Measurements from ENCODE around the gene GSE1. TPM values are rescaled to one million over a fixed set of nuclear protein-coding genes. Genes with fewer than 3 reads are reported as not detected.

GSE1 gene
- total RNA-seq, 1 experiment from 2014 or later: 90.2 TPM

- no peak overlapping the region for H2AFZ ChIP-seq (ENCODE audit: low read depth, low read length, poor library complexity, severe bottlenecking)
- H3K4me2 ChIP-seq (ENCODE audit: low read length): no peak overlapping the region
- H3K9me3 ChIP-seq (ENCODE audit: control insufficient read depth in 1 of 2, insufficient read depth in 1 of 2, low read depth in 1 of 2, low read length in 2 of 2): no peaks in the 10 kb centered on the region
- H3K79me2 ChIP-seq (ENCODE audit: insufficient read depth, low read length): no peaks in the 10 kb centered on the region; the same call in 1 of the 2 replicates
- no peak for DNase-seq (ENCODE audit: low read depth, low spot score)
- ChIA-PET CTCF (interaction anchor here (0.6 to 4.9 kb wide), 9 partner anchors 95 to 494 kb away, joined by 3 to 30 read pairs (median 6); no protein-coding TSS in a partner anchor), RAD21 (ENCODE audit: low non-redundant PET in 1 of 2, low total read pairs in 2 of 2, uncharacterized antibody in 2 of 2, unreplicated experiment in 2 of 2) (interaction anchor here in 1 of 2 experiments (2.1 kb wide), 1 partner anchor 117 kb away, joined by 11 read pairs; no protein-coding TSS in a partner anchor), POLR2A (no interaction called here)
- no peaks in the 10 kb centered on the region for H3K36me3 ChIP-seq (ENCODE audit: control insufficient read depth in 1 of 2, insufficient read depth in 2 of 2, low read length in 2 of 2)
- TF ChIP-seq SRF (IDR thresholded peaks at IDR 0.05; ENCODE audit: low read depth) (no peak), RAD21 (IDR thresholded peaks at IDR 0.05; ENCODE audit: low read depth) (no peak), YY1 (IDR thresholded peaks at IDR 0.05; ENCODE audit: extremely low read depth, insufficient replicate concordance, low read depth, low read length) (no peak), ZBTB33 (IDR thresholded peaks at IDR 0.05; ENCODE audit: extremely low read depth, insufficient replicate concordance, low read length) (no peak), SP1 (IDR thresholded peaks at IDR 0.05; ENCODE audit: low read depth) (no peak), CBX3 (IDR thresholded peaks at IDR 0.05; ENCODE audit: low read depth) (no peak), CEBPB (IDR thresholded peaks at IDR 0.05; ENCODE audit: low read depth) (no peak), ZFX (IDR thresholded peaks at IDR 0.05) (no peak), EGR1 (IDR thresholded peaks at IDR 0.05; ENCODE audit: low read depth) (no peak), POLR2AphosphoS5 (IDR thresholded peaks at IDR 0.05; ENCODE audit: low read depth, low read length) (no peak), EZH2phosphoT487 (IDR thresholded peaks at IDR 0.05; ENCODE audit: borderline replicate concordance) (no peak)
- TF ChIP-seq, protein P1, sequence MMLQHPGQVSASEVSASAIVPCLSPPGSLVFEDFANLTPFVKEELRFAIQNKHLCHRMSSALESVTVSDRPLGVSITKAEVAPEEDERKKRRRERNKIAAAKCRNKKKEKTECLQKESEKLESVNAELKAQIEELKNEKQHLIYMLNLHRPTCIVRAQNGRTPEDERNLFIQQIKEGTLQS (IDR thresholded peaks at IDR 0.05): no peak
- TF ChIP-seq, protein P2, sequence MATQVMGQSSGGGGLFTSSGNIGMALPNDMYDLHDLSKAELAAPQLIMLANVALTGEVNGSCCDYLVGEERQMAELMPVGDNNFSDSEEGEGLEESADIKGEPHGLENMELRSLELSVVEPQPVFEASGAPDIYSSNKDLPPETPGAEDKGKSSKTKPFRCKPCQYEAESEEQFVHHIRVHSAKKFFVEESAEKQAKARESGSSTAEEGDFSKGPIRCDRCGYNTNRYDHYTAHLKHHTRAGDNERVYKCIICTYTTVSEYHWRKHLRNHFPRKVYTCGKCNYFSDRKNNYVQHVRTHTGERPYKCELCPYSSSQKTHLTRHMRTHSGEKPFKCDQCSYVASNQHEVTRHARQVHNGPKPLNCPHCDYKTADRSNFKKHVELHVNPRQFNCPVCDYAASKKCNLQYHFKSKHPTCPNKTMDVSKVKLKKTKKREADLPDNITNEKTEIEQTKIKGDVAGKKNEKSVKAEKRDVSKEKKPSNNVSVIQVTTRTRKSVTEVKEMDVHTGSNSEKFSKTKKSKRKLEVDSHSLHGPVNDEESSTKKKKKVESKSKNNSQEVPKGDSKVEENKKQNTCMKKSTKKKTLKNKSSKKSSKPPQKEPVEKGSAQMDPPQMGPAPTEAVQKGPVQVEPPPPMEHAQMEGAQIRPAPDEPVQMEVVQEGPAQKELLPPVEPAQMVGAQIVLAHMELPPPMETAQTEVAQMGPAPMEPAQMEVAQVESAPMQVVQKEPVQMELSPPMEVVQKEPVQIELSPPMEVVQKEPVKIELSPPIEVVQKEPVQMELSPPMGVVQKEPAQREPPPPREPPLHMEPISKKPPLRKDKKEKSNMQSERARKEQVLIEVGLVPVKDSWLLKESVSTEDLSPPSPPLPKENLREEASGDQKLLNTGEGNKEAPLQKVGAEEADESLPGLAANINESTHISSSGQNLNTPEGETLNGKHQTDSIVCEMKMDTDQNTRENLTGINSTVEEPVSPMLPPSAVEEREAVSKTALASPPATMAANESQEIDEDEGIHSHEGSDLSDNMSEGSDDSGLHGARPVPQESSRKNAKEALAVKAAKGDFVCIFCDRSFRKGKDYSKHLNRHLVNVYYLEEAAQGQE (IDR thresholded peaks at IDR 0.05; ENCODE audit: low read depth): no peak
- no peak overlapping the region for H3K27ac ChIP-seq (ENCODE audit: low read depth, low read length)
- H3K4me3 ChIP-seq (replicated peaks in 1 of 2; ENCODE audit: low read depth in 1 of 2, low read length in 2 of 2): no peak overlapping the region
- H4K20me1 ChIP-seq (ENCODE audit: insufficient read depth): no peaks in the 10 kb centered on the region
- no peak for ATAC-seq
- no peaks in the 10 kb centered on the region for H3K27me3 ChIP-seq (ENCODE audit: insufficient read depth, low read length)
- intact Hi-C loops (cut with micrococcal nuclease): no loop called here
- no peaks in the 10 kb centered on the region for H3K9me2 ChIP-seq (ENCODE audit: insufficient read depth)
- H3K9ac ChIP-seq (ENCODE audit: low read length): no peak overlapping the region
- peaks cover 14 to 36% of the 10 kb centered on the region in 2 experiments for H3K4me1 ChIP-seq (ENCODE audit: control insufficient read depth in 1 of 2, insufficient read depth in 2 of 2, low read length in 2 of 2)
- BruUV-seq (replicated peaks): no TSS peak
Measured at GRCh38 chr16:85608887-85609286, 4.2 kb upstream of the GSE1 start.
